H1 (cell line): ENCODE results near the gene CCDC179.

Source experiments
- CHD1 ChIP-seq: IDR thresholded peaks from 2 replicates; pipeline ENCODE4 v1.6.1; 2012; ENCODE audit warnings: low read depth, low read length, improper control_type of control experiment
- EP300 ChIP-seq, 2 experiments: IDR thresholded peaks; 1 replicate in 1 of 2; 2 replicates in 1 of 2; pipeline ENCODE4 v1.6.1; 2011 to 2012; ENCODE audit warnings: low read depth in 2 of 2, low read length in 2 of 2, mild to moderate bottlenecking in 2 of 2, borderline replicate concordance in 1 of 2, inconsistent platforms in 1 of 2, moderate library complexity in 1 of 2
- KDM5A ChIP-seq: fragments of 200-600 bp; IDR thresholded peaks from 2 replicates; pipeline ENCODE4 v1.7.1; 2012; ENCODE audit warnings: mild to moderate bottlenecking, low read length, inconsistent platforms, mixed read lengths
- POLR2A ChIP-seq, 2 experiments: IDR thresholded peaks; 1 replicate in 1 of 2; 2 replicates in 1 of 2; pipeline ENCODE4 v1.6.1; 2011; ENCODE audit warnings: low read depth in 2 of 2, low read length in 2 of 2, mild to moderate bottlenecking in 2 of 2; ENCODE audit errors: control extremely low read depth in 1 of 2
- RAD21 ChIP-seq, 2 experiments: IDR thresholded peaks in 1 of 2; conservative IDR thresholded peaks in 1 of 2; 2 replicates each; pipeline ENCODE4 v1.6.1; 2011; ENCODE audit warnings: low read depth in 2 of 2, low read length in 2 of 2, improper control_type of control experiment in 1 of 2, inconsistent platforms in 1 of 2, mild to moderate bottlenecking in 1 of 2, moderate library complexity in 1 of 2
- RFX5 ChIP-seq: IDR thresholded peaks from 2 replicates; pipeline ENCODE4 v1.6.1; 2011; ENCODE audit warnings: low read depth, low read length, improper control_type of control experiment, borderline replicate concordance
- SIX5 ChIP-seq: IDR thresholded peaks from 2 replicates; pipeline ENCODE4 v1.6.1; 2011; ENCODE audit warnings: mild to moderate bottlenecking, low read depth, low read length
- SRF ChIP-seq: IDR thresholded peaks from 2 replicates; pipeline ENCODE4 v1.6.1; 2011; ENCODE audit warnings: mild to moderate bottlenecking, low read depth, low read length, moderate library complexity
- SUZ12 ChIP-seq: fragments of 200-600 bp; sonication (generic); IDR thresholded peaks from 2 replicates; pipeline ENCODE4 v1.6.1; 2012; ENCODE audit warnings: mild to moderate bottlenecking, inconsistent platforms, low read length, moderate library complexity, mixed read lengths
- USF2 ChIP-seq: IDR thresholded peaks from 2 replicates; pipeline ENCODE4 v1.6.1; 2011; ENCODE audit warnings: low read length, improper control_type of control experiment
- TF ChIP-seq, protein P1 (sequence below), 3 experiments: IDR thresholded peaks; 1 replicate in 2 of 3; 2 replicates in 1 of 3; pipeline versions ENCODE4 v1.5.1 to v1.6.1; 2011; ENCODE audit warnings: low read length in 3 of 3, mild to moderate bottlenecking in 3 of 3, inconsistent platforms in 2 of 3, low read depth in 1 of 3, moderate library complexity in 1 of 3; ENCODE audit not compliant: insufficient read depth in 1 of 3; ENCODE audit errors: control extremely low read depth in 1 of 3

DNA sequence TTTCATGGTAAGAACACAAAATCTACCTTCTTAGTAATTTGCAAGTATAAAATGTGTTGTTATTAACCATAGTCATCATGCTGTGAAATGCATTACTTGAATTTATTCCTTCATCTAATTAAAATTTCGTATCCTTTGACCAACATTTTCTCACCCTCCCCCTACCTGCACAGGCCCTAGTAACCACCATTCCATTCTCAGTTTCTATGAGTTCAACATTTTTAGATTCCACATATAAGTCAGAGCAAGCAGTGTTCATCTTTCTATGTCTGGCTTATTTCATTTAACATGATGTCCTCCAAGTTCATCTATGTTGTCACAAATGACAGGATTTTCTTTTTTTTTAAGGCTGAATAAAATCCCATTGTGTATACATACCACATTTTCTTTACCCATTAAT, 43.5 kb upstream of the CCDC179 start:
- TF ChIP-seq SIX5 (no peak), RFX5 (no peak), EP300 (IDR thresholded peaks at IDR 0.05; ENCODE audit: borderline replicate concordance in 1 of 2, low read depth in 2 of 2, low read length in 2 of 2) (no peak), SUZ12 (no peak), POLR2A (IDR thresholded peaks at IDR 0.05; ENCODE audit: control extremely low read depth in 1 of 2, low read depth in 2 of 2, low read length in 2 of 2) (no peak), USF2 (no peak), CHD1 (no peak), KDM5A (no peak), RAD21 (IDR thresholded peaks at IDR 0.05 in 1 of 2, conservative IDR thresholded peaks at IDR 0.05 in 1 of 2; ENCODE audit: low read depth in 2 of 2, low read length in 2 of 2) (no peak), SRF (no peak)
- TF ChIP-seq, protein P1, sequence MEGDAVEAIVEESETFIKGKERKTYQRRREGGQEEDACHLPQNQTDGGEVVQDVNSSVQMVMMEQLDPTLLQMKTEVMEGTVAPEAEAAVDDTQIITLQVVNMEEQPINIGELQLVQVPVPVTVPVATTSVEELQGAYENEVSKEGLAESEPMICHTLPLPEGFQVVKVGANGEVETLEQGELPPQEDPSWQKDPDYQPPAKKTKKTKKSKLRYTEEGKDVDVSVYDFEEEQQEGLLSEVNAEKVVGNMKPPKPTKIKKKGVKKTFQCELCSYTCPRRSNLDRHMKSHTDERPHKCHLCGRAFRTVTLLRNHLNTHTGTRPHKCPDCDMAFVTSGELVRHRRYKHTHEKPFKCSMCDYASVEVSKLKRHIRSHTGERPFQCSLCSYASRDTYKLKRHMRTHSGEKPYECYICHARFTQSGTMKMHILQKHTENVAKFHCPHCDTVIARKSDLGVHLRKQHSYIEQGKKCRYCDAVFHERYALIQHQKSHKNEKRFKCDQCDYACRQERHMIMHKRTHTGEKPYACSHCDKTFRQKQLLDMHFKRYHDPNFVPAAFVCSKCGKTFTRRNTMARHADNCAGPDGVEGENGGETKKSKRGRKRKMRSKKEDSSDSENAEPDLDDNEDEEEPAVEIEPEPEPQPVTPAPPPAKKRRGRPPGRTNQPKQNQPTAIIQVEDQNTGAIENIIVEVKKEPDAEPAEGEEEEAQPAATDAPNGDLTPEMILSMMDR (IDR thresholded peaks at IDR 0.05; ENCODE audit: control extremely low read depth in 1 of 3, insufficient read depth in 1 of 3, low read depth in 1 of 3, low read length in 3 of 3), result no peak
